GM18909 (cell line): ENCODE results near the gene PRICKLE2.

Experiments used
- ATAC-seq: cut with Tn5 transposase; IDR thresholded peaks from one replicate; pipeline ENCODE4 v1.9.1; 2021; ENCODE audit warnings: mild to moderate bottlenecking; ENCODE audit not compliant: unreplicated experiment, poor library complexity

The PRICKLE2 gene

DNA sequence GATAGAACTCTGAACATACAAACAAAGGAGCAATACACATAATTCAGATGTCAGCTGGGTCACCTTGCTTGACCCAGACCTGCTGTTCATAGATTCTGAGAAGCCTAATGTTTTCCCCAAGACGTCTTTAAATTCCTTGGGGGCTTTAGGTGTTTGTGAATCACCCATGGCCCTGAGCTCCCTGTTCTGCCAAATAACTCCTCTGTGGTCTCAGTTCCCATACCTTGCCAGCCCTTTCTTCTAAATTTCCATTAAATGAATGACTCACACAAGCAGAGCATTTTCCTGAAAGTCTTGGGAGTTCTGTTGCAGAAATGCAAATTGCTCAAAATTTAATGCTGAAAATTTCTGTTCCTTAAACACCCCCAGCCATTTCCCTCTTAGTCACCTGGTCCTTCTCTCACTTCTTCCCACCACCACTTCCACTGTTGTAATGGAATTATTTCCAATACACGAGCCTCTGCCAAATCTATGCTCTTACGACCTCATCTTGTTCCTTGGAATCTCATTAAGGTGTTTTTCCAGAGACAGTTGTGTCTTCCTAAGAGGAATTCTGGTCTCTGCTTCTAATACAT, 168.6 kb downstream of the PRICKLE2 start:
- ATAC-seq, result no peak

DNA sequence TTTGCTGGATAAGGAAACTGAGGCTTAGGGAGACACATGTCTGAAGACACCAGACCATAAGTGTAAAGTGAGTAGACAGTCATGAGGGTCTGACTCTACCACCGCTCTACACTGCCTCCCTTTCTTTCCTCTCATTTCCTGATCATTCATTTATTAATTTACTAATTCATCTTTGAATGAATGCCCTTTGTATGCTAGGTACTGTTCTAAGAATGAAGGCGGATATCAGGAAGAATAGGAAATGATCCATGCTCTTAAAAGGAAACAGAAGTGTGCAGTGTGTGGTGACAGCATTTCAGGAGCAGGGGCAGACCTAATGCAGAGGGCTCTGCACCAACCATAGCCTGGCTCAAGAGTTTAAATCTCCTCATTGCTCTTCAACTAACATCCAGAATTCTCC, 170.2 kb downstream of the PRICKLE2 start:
- ATAC-seq, result no peak

DNA sequence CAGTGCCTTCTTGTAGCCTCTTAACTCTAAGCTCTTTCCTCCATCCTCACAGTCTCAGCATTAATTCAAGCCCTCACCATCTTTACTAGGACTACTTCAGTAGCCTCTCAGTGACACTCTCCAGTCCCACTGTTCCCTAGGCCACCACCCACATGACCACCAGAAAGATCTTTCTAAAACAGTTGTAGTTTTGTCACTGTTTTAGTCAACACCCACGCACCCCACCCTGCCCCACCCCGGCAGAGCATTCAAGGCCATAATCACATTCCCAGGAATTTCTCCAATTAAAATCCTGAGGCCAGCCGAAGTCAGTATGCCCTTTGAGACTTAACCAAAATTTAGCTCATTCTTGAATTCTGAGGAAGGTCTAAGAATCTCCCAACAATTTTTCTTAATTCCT, 170.8 kb downstream of the PRICKLE2 start:
- no peak for ATAC-seq

DNA sequence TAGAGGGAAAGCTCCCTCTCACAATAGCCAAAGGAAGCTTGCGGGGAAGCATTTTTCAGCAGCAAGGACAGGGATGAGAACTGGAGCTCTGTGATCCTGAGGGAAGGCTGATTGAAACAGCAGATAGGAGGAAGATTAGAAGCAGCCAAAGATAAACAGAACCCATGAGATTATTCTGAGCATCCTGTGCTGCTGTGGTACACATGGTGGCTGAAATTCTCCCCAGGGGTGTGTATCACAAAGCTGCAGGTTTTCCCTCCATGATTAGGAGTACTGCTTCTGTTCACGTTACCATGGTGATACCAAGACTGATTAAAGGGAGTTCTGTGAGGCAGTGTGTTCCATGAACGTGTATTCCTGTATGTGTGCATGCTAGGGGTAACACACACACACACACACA, 171.7 kb downstream of the PRICKLE2 start:
- no peak for ATAC-seq

GRCh38 chr3:64053117-64053516, 172.1 kb downstream of the PRICKLE2 start:
- ATAC-seq, result no peak

GRCh38 chr3:64049832-64050231, 175.4 kb downstream of the PRICKLE2 start:
- no peak for ATAC-seq

DNA sequence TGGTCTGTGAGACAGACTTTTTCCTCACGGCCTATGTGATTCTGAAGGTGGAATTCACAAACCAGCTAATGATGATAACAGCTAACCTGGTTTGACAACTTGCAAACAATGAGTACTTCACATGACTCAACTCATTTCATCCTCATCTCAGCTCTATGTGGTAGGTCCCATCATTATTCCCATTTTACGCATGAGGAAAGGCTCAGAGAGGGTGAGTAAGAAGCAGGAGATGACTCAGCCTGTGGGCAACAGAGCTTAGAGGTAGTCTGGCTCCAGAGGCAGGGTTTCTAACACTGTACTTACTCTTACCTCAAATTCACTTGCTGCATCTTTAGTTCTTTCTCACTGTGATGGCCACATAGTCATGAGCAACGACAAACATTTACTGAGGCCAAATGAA, 176.1 kb downstream of the PRICKLE2 start:
- ATAC-seq, result no peak

GRCh38 chr3:64048631-64049061, 176.6 kb downstream of the PRICKLE2 start:
- ATAC-seq, result no peak

GRCh38 chr3:64047787-64048186, 177.5 kb downstream of the PRICKLE2 start:
- no peak for ATAC-seq

DNA sequence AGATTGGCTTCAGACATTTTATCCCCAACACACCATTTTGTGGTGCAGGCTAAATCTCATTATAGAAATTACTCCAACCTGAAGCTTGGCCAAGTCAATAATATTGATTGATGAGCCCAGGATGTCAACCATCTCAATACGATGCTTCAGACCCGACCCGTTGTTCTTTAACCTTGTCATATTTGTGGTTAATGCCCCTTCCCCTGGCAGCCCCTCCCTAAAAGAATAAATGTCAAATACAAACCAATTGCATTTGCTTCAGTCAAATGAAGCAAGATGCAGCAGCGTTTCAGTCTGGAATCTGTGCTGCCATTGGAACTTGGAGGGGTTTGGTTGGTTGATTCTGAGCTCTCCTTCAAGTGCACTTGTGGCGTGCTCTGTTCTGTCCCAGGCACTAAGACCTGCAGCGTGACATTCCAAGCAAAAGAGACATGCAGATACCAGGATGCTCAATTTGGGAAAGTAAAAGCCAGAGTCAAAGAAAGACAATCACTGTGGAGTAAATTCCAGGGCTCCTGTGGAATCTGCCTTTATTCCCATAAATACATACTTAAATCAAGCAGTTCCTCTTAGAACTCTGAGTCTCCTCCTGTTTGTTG, 178.2 kb downstream of the PRICKLE2 start:
- no peak for ATAC-seq

DNA sequence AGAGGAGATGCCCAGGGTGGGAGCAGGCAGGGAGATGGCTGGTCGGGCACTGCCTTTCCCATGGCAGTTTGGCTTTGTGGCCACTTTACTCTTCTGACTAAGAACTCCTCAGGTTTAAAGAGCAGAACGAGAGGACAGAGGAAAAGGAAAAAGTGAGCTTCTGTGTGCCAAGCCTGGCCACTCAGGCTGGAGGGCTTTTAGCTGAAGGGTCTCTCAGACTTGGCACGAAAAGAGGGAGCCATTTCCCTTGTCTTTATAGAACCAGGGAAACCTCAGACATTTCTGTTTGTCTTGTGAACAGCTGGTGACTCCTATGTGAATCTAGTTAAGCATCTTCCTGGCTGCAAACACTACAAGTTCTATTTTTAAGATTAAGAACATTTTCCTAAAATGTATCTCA, 178.7 kb downstream of the PRICKLE2 start:
- ATAC-seq, result no peak

DNA sequence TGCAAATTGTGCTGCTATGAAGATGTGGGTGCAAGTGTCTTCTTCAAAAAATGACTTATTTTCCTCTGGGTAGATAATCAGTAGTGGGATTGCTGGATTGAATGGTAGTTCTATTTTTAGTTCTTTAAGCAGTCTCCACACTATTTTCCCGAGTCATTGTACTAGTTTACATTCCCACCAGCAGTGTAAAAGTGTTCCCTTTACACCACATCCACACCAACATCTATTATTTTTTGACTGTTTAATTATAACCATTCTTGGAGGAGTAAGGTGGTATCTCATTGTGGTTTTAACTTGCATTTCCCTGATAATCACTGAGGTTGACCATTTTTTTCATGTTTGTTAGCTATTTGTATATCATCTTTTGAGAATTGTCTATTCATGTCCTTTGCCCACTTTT, 182.3 kb downstream of the PRICKLE2 start:
- ATAC-seq, result no peak
